ENCODE results near the gene IL23A. TPM values are rescaled to one million over a fixed set of nuclear protein-coding genes. Genes with fewer than 3 reads are reported as not detected.

The IL23A gene
- total and polyA plus RNA-seq, 2 of the 13 experiments (the other 11 are each of a cell fraction or from before 2014, with no cell fraction given) = 0.33 to 0.35 TPM

DNA sequence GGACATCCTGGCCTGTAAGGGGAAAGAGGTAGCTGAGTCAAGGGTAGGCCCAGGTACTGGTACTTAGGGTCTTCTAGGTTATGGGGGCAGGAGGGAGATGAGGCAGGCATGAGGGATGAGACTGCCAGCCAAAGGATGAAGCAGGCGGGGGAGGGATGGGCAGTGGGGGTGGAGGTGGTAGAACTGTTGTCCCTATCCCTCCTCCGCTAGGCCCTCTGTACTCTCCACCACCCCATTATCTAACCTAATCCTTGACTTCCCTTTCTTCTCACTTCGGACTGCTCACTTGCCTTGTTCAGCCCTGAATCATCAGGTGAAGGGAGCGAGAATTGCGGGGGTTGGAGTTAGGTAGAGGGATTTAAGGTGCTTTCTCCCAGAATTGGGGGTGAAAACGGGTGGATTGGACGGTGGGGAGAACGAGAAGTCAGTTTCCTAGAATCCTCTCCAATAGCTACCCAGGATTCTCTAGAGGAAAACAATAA is 5.4 kb upstream of the IL23A start (continued):
- TF ChIP-seq, protein P1, sequence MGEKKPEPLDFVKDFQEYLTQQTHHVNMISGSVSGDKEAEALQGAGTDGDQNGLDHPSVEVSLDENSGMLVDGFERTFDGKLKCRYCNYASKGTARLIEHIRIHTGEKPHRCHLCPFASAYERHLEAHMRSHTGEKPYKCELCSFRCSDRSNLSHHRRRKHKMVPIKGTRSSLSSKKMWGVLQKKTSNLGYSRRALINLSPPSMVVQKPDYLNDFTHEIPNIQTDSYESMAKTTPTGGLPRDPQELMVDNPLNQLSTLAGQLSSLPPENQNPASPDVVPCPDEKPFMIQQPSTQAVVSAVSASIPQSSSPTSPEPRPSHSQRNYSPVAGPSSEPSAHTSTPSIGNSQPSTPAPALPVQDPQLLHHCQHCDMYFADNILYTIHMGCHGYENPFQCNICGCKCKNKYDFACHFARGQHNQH (CRISPR knock-in tag; IDR thresholded peaks at IDR 0.05) = no peak
- no peak for TF ChIP-seq NFIB (CRISPR knock-in tag; IDR thresholded peaks at IDR 0.05; ENCODE audit: borderline replicate concordance)
- TF ChIP-seq ZNF460 (CRISPR knock-in tag; IDR thresholded peaks at IDR 0.05; ENCODE audit: borderline replicate concordance) = no peak
- no peak for TF ChIP-seq CBX5 (CRISPR knock-in tag; IDR thresholded peaks at IDR 0.05; ENCODE audit: borderline replicate concordance)
- no peak for TF ChIP-seq HOXA7 (CRISPR knock-in tag; IDR thresholded peaks at IDR 0.05)
- TF ChIP-seq ZNF644 (CRISPR knock-in tag; IDR thresholded peaks at IDR 0.05; ENCODE audit: low read depth) = no peak
- TF ChIP-seq AGO2 (optimal IDR thresholded peaks at IDR 0.05; ENCODE audit: low read depth, low read length) = no peak
- no peak for TF ChIP-seq ZNF263 (CRISPR knock-in tag; IDR thresholded peaks at IDR 0.05)
- TF ChIP-seq ZNF672 (CRISPR knock-in tag; IDR thresholded peaks at IDR 0.05) = no peak
- no peak for TF ChIP-seq GATAD1 (CRISPR knock-in tag; IDR thresholded peaks at IDR 0.05)
- TF ChIP-seq, protein P2, sequence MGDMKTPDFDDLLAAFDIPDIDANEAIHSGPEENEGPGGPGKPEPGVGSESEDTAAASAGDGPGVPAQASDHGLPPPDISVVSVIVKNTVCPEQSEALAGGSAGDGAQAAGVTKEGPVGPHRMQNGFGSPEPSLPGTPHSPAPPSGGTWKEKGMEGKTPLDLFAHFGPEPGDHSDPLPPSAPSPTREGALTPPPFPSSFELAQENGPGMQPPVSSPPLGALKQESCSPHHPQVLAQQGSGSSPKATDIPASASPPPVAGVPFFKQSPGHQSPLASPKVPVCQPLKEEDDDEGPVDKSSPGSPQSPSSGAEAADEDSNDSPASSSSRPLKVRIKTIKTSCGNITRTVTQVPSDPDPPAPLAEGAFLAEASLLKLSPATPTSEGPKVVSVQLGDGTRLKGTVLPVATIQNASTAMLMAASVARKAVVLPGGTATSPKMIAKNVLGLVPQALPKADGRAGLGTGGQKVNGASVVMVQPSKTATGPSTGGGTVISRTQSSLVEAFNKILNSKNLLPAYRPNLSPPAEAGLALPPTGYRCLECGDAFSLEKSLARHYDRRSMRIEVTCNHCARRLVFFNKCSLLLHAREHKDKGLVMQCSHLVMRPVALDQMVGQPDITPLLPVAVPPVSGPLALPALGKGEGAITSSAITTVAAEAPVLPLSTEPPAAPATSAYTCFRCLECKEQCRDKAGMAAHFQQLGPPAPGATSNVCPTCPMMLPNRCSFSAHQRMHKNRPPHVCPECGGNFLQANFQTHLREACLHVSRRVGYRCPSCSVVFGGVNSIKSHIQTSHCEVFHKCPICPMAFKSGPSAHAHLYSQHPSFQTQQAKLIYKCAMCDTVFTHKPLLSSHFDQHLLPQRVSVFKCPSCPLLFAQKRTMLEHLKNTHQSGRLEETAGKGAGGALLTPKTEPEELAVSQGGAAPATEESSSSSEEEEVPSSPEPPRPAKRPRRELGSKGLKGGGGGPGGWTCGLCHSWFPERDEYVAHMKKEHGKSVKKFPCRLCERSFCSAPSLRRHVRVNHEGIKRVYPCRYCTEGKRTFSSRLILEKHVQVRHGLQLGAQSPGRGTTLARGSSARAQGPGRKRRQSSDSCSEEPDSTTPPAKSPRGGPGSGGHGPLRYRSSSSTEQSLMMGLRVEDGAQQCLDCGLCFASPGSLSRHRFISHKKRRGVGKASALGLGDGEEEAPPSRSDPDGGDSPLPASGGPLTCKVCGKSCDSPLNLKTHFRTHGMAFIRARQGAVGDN (CRISPR knock-in tag; IDR thresholded peaks at IDR 0.05) = no peak
- no peak for TF ChIP-seq CREB1 (IDR thresholded peaks at IDR 0.05)
- TF ChIP-seq CREB1 (CRISPR knock-in tag; IDR thresholded peaks at IDR 0.05) = no peak
- no peak for TF ChIP-seq ZBTB8A (CRISPR knock-in tag; IDR thresholded peaks at IDR 0.05; ENCODE audit: borderline replicate concordance, low read depth)
- TF ChIP-seq ATF2 (CRISPR knock-in tag; IDR thresholded peaks at IDR 0.05) = no peak
- TF ChIP-seq ISX (CRISPR knock-in tag; conservative IDR thresholded peaks at IDR 0.05) = no peak
- TF ChIP-seq ZNF775 (CRISPR knock-in tag; IDR thresholded peaks at IDR 0.05; ENCODE audit: borderline replicate concordance) = no peak
- no peak for TF ChIP-seq DMAP1 (CRISPR knock-in tag; IDR thresholded peaks at IDR 0.05)
- TF ChIP-seq ZSCAN29 (CRISPR knock-in tag; conservative IDR thresholded peaks at IDR 0.05) = no peak
- TF ChIP-seq, protein P3, sequence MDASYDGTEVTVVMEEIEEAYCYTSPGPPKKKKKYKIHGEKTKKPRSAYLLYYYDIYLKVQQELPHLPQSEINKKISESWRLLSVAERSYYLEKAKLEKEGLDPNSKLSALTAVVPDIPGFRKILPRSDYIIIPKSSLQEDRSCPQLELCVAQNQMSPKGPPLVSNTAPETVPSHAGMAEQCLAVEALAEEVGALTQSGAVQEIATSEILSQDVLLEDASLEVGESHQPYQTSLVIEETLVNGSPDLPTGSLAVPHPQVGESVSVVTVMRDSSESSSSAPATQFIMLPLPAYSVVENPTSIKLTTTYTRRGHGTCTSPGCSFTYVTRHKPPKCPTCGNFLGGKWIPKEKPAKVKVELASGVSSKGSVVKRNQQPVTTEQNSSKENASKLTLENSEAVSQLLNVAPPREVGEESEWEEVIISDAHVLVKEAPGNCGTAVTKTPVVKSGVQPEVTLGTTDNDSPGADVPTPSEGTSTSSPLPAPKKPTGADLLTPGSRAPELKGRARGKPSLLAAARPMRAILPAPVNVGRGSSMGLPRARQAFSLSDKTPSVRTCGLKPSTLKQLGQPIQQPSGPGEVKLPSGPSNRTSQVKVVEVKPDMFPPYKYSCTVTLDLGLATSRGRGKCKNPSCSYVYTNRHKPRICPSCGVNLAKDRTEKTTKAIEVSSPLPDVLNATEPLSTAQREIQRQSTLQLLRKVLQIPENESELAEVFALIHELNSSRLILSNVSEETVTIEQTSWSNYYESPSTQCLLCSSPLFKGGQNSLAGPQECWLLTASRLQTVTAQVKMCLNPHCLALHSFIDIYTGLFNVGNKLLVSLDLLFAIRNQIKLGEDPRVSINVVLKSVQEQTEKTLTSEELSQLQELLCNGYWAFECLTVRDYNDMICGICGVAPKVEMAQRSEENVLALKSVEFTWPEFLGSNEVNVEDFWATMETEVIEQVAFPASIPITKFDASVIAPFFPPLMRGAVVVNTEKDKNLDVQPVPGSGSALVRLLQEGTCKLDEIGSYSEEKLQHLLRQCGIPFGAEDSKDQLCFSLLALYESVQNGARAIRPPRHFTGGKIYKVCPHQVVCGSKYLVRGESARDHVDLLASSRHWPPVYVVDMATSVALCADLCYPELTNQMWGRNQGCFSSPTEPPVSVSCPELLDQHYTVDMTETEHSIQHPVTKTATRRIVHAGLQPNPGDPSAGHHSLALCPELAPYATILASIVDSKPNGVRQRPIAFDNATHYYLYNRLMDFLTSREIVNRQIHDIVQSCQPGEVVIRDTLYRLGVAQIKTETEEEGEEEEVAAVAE (CRISPR knock-in tag; IDR thresholded peaks at IDR 0.05; ENCODE audit: borderline replicate concordance) = no peak
- no peak for TF ChIP-seq GPN1 (CRISPR knock-in tag; IDR thresholded peaks at IDR 0.05; ENCODE audit: borderline replicate concordance)

Data from HepG2 (cell line).